Measurements from ENCODE around the gene SRRM3. TPM values are rescaled to one million over a fixed set of nuclear protein-coding genes. Genes with fewer than 3 reads are reported as not detected.

Gene SRRM3
- total and polyA plus RNA-seq, 9 of the 15 experiments (the other 6 are each of a cell fraction or from before 2014, with no cell fraction given) = 0.04 to 0.91 (median 0.46) TPM; not detected in 2

GRCh38 chr7:76166404-76167255 is 35.1 kb upstream of the SRRM3 start (continued):
- TF ChIP-seq ZNF239 (CRISPR knock-in tag; IDR thresholded peaks at IDR 0.05) = no peak
- TF ChIP-seq SIX5 (IDR thresholded peaks at IDR 0.05; ENCODE audit: borderline replicate concordance in 1 of 2, insufficient read depth in 1 of 2, low read depth in 1 of 2, low read length in 2 of 2) = no peak
- TF ChIP-seq SNRNP70 (optimal IDR thresholded peaks at IDR 0.05; ENCODE audit: low read depth, low read length) = no peak
- TF ChIP-seq TEAD4 (IDR thresholded peaks at IDR 0.05; ENCODE audit: low read length) = 0 out of 2 replicates have a peak, but pooled peaks have one; percentile 11
- TF ChIP-seq TEAD4 (CRISPR knock-in tag; IDR thresholded peaks at IDR 0.05; ENCODE audit: borderline replicate concordance) = no peak
- TF ChIP-seq, protein P1, sequence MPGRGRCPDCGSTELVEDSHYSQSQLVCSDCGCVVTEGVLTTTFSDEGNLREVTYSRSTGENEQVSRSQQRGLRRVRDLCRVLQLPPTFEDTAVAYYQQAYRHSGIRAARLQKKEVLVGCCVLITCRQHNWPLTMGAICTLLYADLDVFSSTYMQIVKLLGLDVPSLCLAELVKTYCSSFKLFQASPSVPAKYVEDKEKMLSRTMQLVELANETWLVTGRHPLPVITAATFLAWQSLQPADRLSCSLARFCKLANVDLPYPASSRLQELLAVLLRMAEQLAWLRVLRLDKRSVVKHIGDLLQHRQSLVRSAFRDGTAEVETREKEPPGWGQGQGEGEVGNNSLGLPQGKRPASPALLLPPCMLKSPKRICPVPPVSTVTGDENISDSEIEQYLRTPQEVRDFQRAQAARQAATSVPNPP (IDR thresholded peaks at IDR 0.05; ENCODE audit: borderline replicate concordance, insufficient read depth, insufficient read length) = no peak
- TF ChIP-seq ELK1 (CRISPR knock-in tag; IDR thresholded peaks at IDR 0.05) = no peak
- TF ChIP-seq POLR2G (IDR thresholded peaks at IDR 0.05; ENCODE audit: low read depth, low read length) = peak; percentile 94
- no peak for TF ChIP-seq ZNF398 (CRISPR knock-in tag; IDR thresholded peaks at IDR 0.05)
- no peak for TF ChIP-seq BRCA1 (IDR thresholded peaks at IDR 0.05)
- no peak for TF ChIP-seq BRCA1 (CRISPR knock-in tag; IDR thresholded peaks at IDR 0.05)
- TF ChIP-seq SMARCE1 (IDR thresholded peaks at IDR 0.05) = no peak
- TF ChIP-seq, protein P2, sequence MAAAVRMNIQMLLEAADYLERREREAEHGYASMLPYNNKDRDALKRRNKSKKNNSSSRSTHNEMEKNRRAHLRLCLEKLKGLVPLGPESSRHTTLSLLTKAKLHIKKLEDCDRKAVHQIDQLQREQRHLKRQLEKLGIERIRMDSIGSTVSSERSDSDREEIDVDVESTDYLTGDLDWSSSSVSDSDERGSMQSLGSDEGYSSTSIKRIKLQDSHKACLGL (CRISPR knock-in tag; IDR thresholded peaks at IDR 0.05; ENCODE audit: borderline replicate concordance, poor library complexity, severe bottlenecking) = no peak
- TF ChIP-seq HSF4 (CRISPR knock-in tag; IDR thresholded peaks at IDR 0.05; ENCODE audit: borderline replicate concordance) = no peak
- peak; percentile 90 for TF ChIP-seq ESRRA (IDR thresholded peaks at IDR 0.05; ENCODE audit: borderline replicate concordance, low read depth)
- TF ChIP-seq CBFB (CRISPR knock-in tag; IDR thresholded peaks at IDR 0.05) = peak; percentile 89; the same call in 1 of the 2 replicates
- no peak for TF ChIP-seq ZBED1 (IDR thresholded peaks at IDR 0.05)
- no peak for TF ChIP-seq PTTG1 (tag; IDR thresholded peaks at IDR 0.05; ENCODE audit: low read depth)
- TF ChIP-seq CEBPZ (IDR thresholded peaks at IDR 0.05; ENCODE audit: borderline replicate concordance, low read depth, low read length) = no peak

Data from K562 (cell line).